ENCODE data around the gene CPT2. TPM values are rescaled to one million over a fixed set of nuclear protein-coding genes. Genes with fewer than 3 reads are reported as not detected.

Gene CPT2
- polyA plus RNA-seq (2013, experiment 1 of 2) = 13.9 TPM
- polyA plus RNA-seq (2013, experiment 2 of 2) = 14.2 TPM

DNA sequence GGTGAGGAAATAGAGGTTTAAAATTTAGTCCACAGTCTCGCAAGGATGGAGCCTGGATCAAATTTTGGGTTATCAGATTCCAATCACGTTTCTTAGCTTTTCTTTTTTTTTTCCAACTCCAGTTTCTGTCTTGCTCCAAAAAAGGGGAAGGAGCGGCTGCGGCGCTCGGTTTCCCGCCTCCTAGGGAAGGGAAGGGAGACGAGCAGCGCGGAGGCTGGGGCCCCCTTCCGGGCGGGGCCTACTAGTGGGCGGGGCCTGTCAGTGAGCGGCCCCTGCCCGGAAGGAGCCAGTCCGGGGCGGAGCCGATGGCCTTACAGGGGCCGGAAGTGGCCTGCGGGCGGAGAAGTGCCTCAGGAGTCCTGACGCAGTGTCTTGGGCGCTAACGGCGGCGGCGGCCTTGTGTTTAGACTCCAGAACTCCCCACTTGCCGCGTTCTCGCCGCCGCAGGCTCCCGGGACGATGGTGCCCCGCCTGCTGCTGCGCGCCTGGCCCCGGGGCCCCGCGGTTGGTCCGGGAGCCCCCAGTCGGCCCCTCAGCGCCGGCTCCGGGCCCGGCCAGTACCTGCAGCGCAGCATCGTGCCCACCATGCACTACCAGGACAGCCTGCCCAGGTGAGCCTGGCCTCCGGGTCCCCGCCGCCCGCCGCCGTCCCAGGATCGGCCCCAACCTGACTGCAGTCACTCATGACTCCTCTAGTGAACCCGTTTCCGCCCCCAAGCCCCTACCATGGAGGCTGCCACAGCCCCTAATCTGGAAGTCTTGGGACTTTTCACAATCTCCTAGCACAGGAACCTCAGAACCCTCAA lies at the start of gene CPT2:
Gene CPT2 (plus strand): TSS at position 340 of the 806 bp plus-strand sequence. CDS start 120 bp downstream, at position 460.
- Histone ChIP-seq H2BK120ac (ENCODE audit: low read depth, low read length) (no peak within 1 kb of the TSS), H3K79me1 (ENCODE audit: low read depth, low read length) (peaks cover 6% of the 10 kb centered on the region), H3K23ac (ENCODE audit: low read depth, low read length, poor library complexity) (peak within 1 kb of the TSS; percentile 87), H3K9ac (ENCODE audit: low read depth, low read length, poor library complexity) (peak within 1 kb of the TSS; percentile 98), H3K27me3 (ENCODE audit: control insufficient read depth in 3 of 3, insufficient read depth in 3 of 3, low read depth in 1 of 3, low read length in 3 of 3) (peaks cover 0 to 6% (median 0%) of the 10 kb centered on the region in 3 experiments), H3K36me3 (replicated peaks in 1 of 2; ENCODE audit: control insufficient read depth in 2 of 2, insufficient read depth in 2 of 2, low read length in 2 of 2) (peaks cover 4 to 12% of the 10 kb centered on the region in 2 donors), H2AK5ac (ENCODE audit: low read depth, low read length) (peak within 1 kb of the TSS; percentile 33), H2AFZ (ENCODE audit: low read length) (peak within 1 kb of the TSS; percentile 95), H3K9me3 (replicated peaks in 1 of 2; ENCODE audit: control insufficient read depth in 2 of 2, insufficient read depth in 1 of 2, low read depth in 1 of 2, low read length in 2 of 2) (no peaks in the 10 kb centered on the region), H2BK5ac (ENCODE audit: low read length) (peak within 1 kb of the TSS; percentile 83), H3K4me2 (ENCODE audit: insufficient read depth, low read length, poor library complexity, severe bottlenecking) (peak within 1 kb of the TSS; percentile 88), H4K8ac (ENCODE audit: low read depth, low read length) (no peak within 1 kb of the TSS), H3K27ac (replicated peaks; ENCODE audit: low read length) (no peak within 1 kb of the TSS), H2BK12ac (ENCODE audit: low read length) (no peak within 1 kb of the TSS), H2BK15ac (ENCODE audit: low read length) (no peak within 1 kb of the TSS), H3K4me1 (ENCODE audit: control insufficient read depth in 2 of 2, insufficient read depth in 1 of 2, low read depth in 1 of 2, low read length in 2 of 2) (peaks cover 5 to 12% of the 10 kb centered on the region in 2 donors), H3K14ac (ENCODE audit: low read length) (peak within 1 kb of the TSS; percentile 84), H4K91ac (ENCODE audit: low read depth, low read length, poor library complexity) (no peak within 1 kb of the TSS), H3K18ac (ENCODE audit: low read length) (peak within 1 kb of the TSS; percentile 98), H3K4ac (ENCODE audit: low read length) (no peak within 1 kb of the TSS), H3K4me3 (ENCODE audit: low read length in 2 of 2) (peak within 1 kb of the TSS; percentile 88 to 97)
- DNase-seq (ENCODE audit: low spot score) = peak; percentile 80
- WGBS, 2 donors (ENCODE audit: extremely low coverage in 2 of 2, insufficient read length in 2 of 2, insufficient replicate concordance in 1 of 2) = no CpG with 5 or more reads among the region's 57 CpGs

- no peaks in the 10 kb centered on the region for H3K79me1 ChIP-seq (ENCODE audit: low read depth, low read length)
- no CpG with 5 or more reads among the region's 4 CpGs for WGBS, 2 donors (ENCODE audit: extremely low coverage in 2 of 2, insufficient read length in 2 of 2, insufficient replicate concordance in 1 of 2)
- no peak overlapping the region for H3K18ac ChIP-seq (ENCODE audit: low read length)
- no peak overlapping the region for H3K14ac ChIP-seq (ENCODE audit: low read length)
- H2BK15ac ChIP-seq (ENCODE audit: low read length) = no peak overlapping the region
- no peak overlapping the region for H2BK120ac ChIP-seq (ENCODE audit: low read depth, low read length)
- no peak overlapping the region for H2BK5ac ChIP-seq (ENCODE audit: low read length)
- no peak overlapping the region for H3K4me3 ChIP-seq (ENCODE audit: low read length in 2 of 2)
- no peak overlapping the region for H3K4ac ChIP-seq (ENCODE audit: low read length)
- no peak overlapping the region for H2AK5ac ChIP-seq (ENCODE audit: low read depth, low read length)
- H3K27ac ChIP-seq (replicated peaks; ENCODE audit: low read length) = no peak overlapping the region
- DNase-seq (ENCODE audit: low spot score) = no peak
- H2AFZ ChIP-seq (ENCODE audit: low read length) = no peak overlapping the region
- H3K27me3 ChIP-seq (ENCODE audit: control insufficient read depth in 3 of 3, insufficient read depth in 3 of 3, low read depth in 1 of 3, low read length in 3 of 3) = peaks cover 0 to 16% (median 0%) of the 10 kb centered on the region in 3 experiments
- no peak overlapping the region for H3K4me2 ChIP-seq (ENCODE audit: insufficient read depth, low read length, poor library complexity, severe bottlenecking)
- H3K4me1 ChIP-seq (ENCODE audit: control insufficient read depth in 2 of 2, insufficient read depth in 1 of 2, low read depth in 1 of 2, low read length in 2 of 2) = peaks cover 0 to 6% of the 10 kb centered on the region in 2 donors
- no peak overlapping the region for H2BK12ac ChIP-seq (ENCODE audit: low read length)
- H3K9ac ChIP-seq (ENCODE audit: low read depth, low read length, poor library complexity) = no peak overlapping the region
- H4K91ac ChIP-seq (ENCODE audit: low read depth, low read length, poor library complexity) = no peak overlapping the region
- H3K23ac ChIP-seq (ENCODE audit: low read depth, low read length, poor library complexity) = no peak overlapping the region
- peaks cover 0 to 2% of the 10 kb centered on the region in 2 donors for H3K9me3 ChIP-seq (replicated peaks in 1 of 2; ENCODE audit: control insufficient read depth in 2 of 2, insufficient read depth in 1 of 2, low read depth in 1 of 2, low read length in 2 of 2)
- H3K36me3 ChIP-seq (replicated peaks in 1 of 2; ENCODE audit: control insufficient read depth in 2 of 2, insufficient read depth in 2 of 2, low read length in 2 of 2) = no peaks in the 10 kb centered on the region
- no peak overlapping the region for H4K8ac ChIP-seq (ENCODE audit: low read depth, low read length)
Observed at GRCh38 chr1:53147174-53147573, 49.5 kb upstream of the CPT2 start.

DNA sequence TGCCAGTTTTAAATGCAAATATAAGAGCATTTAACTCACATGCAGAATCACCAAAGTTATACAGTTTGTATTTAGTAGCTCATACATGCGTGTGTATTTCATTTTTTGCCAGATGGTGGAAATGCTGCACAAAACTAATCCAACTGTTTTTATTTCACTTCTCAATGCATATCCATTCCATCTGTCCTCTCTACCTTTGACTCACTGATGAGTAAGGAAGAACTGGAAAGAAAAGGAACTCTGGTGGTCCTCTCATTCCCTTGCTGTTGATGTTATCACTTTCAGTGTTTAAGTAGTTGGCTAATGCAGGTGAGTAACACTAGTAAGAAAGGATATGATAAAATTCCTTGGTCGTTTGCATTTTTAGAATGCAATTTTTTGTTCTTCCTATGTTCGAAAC lies 48.5 kb upstream of the CPT2 start:
- Histone ChIP-seq H2AK5ac (ENCODE audit: low read depth, low read length) (no peak overlapping the region), H3K27ac (replicated peaks; ENCODE audit: low read length) (no peak overlapping the region), H3K14ac (ENCODE audit: low read length) (no peak overlapping the region), H3K4ac (ENCODE audit: low read length) (no peak overlapping the region), H2BK120ac (ENCODE audit: low read depth, low read length) (no peak overlapping the region), H2AFZ (ENCODE audit: low read length) (no peak overlapping the region), H4K8ac (ENCODE audit: low read depth, low read length) (no peak overlapping the region), H2BK12ac (ENCODE audit: low read length) (no peak overlapping the region), H3K27me3 (ENCODE audit: control insufficient read depth in 3 of 3, insufficient read depth in 3 of 3, low read depth in 1 of 3, low read length in 3 of 3) (peaks cover 0 to 16% (median 0%) of the 10 kb centered on the region in 3 experiments), H4K91ac (ENCODE audit: low read depth, low read length, poor library complexity) (no peak overlapping the region), H2BK15ac (ENCODE audit: low read length) (no peak overlapping the region), H3K36me3 (replicated peaks in 1 of 2; ENCODE audit: control insufficient read depth in 2 of 2, insufficient read depth in 2 of 2, low read length in 2 of 2) (no peaks in the 10 kb centered on the region), H3K4me1 (ENCODE audit: control insufficient read depth in 2 of 2, insufficient read depth in 1 of 2, low read depth in 1 of 2, low read length in 2 of 2) (peaks cover 0 to 6% of the 10 kb centered on the region in 2 donors), H3K4me3 (ENCODE audit: low read length in 2 of 2) (no peak overlapping the region), H3K23ac (ENCODE audit: low read depth, low read length, poor library complexity) (no peak overlapping the region), H3K9ac (ENCODE audit: low read depth, low read length, poor library complexity) (no peak overlapping the region), H3K79me1 (ENCODE audit: low read depth, low read length) (no peaks in the 10 kb centered on the region), H3K18ac (ENCODE audit: low read length) (no peak overlapping the region), H3K9me3 (replicated peaks in 1 of 2; ENCODE audit: control insufficient read depth in 2 of 2, insufficient read depth in 1 of 2, low read depth in 1 of 2, low read length in 2 of 2) (peaks cover 0 to 2% of the 10 kb centered on the region in 2 donors), H3K4me2 (ENCODE audit: insufficient read depth, low read length, poor library complexity, severe bottlenecking) (no peak overlapping the region), H2BK5ac (ENCODE audit: low read length) (no peak overlapping the region)
- no CpG with 5 or more reads among the region's 3 CpGs for WGBS, 2 donors (ENCODE audit: extremely low coverage in 2 of 2, insufficient read length in 2 of 2, insufficient replicate concordance in 1 of 2)
- no peak for DNase-seq (ENCODE audit: low spot score)

DNA sequence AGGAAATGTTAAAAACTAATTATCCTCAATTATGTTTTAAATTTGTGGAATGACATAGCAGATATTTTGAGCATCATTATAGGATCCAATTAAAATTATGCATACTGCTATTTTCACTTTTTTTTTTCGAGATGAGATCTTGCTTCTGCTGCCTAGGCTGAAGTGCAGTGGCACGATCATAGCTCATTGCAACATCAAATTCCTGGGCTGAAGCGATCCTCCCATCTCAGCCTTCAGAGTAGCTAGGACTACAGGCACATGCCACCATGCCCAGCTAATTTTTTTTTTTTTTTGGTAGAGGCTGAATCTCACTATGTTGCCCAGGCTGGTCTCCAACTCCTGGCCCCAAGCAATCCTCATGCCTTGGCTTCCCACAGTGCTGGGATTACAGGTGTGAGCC lies 42.9 kb upstream of the CPT2 start:
- no peak overlapping the region for H3K4ac ChIP-seq (ENCODE audit: low read length)
- H3K4me1 ChIP-seq (ENCODE audit: control insufficient read depth in 2 of 2, insufficient read depth in 1 of 2, low read depth in 1 of 2, low read length in 2 of 2) = no peaks in the 10 kb centered on the region
- no peak overlapping the region for H3K23ac ChIP-seq (ENCODE audit: low read depth, low read length, poor library complexity)
- no CpG with 5 or more reads among the region's 3 CpGs for WGBS, 2 donors (ENCODE audit: extremely low coverage in 2 of 2, insufficient read length in 2 of 2, insufficient replicate concordance in 1 of 2)
- no peak overlapping the region for H2BK5ac ChIP-seq (ENCODE audit: low read length)
- DNase-seq (ENCODE audit: low spot score) = no peak
- H3K18ac ChIP-seq (ENCODE audit: low read length) = no peak overlapping the region
- H3K27me3 ChIP-seq (ENCODE audit: control insufficient read depth in 3 of 3, insufficient read depth in 3 of 3, low read depth in 1 of 3, low read length in 3 of 3) = peaks cover 0 to 8% (median 0%) of the 10 kb centered on the region in 3 experiments
- no peak overlapping the region for H3K4me2 ChIP-seq (ENCODE audit: insufficient read depth, low read length, poor library complexity, severe bottlenecking)
- H3K27ac ChIP-seq (replicated peaks; ENCODE audit: low read length) = no peak overlapping the region
- no peak overlapping the region for H4K91ac ChIP-seq (ENCODE audit: low read depth, low read length, poor library complexity)
- no peaks in the 10 kb centered on the region for H3K79me1 ChIP-seq (ENCODE audit: low read depth, low read length)
- H3K36me3 ChIP-seq (replicated peaks in 1 of 2; ENCODE audit: control insufficient read depth in 2 of 2, insufficient read depth in 2 of 2, low read length in 2 of 2) = no peaks in the 10 kb centered on the region
- no peak overlapping the region for H2AK5ac ChIP-seq (ENCODE audit: low read depth, low read length)
- H4K8ac ChIP-seq (ENCODE audit: low read depth, low read length) = no peak overlapping the region
- peaks cover 0 to 2% of the 10 kb centered on the region in 2 donors for H3K9me3 ChIP-seq (replicated peaks in 1 of 2; ENCODE audit: control insufficient read depth in 2 of 2, insufficient read depth in 1 of 2, low read depth in 1 of 2, low read length in 2 of 2)
- no peak overlapping the region for H2BK15ac ChIP-seq (ENCODE audit: low read length)
- H2BK12ac ChIP-seq (ENCODE audit: low read length) = no peak overlapping the region
- H2AFZ ChIP-seq (ENCODE audit: low read length) = no peak overlapping the region
- no peak overlapping the region for H3K14ac ChIP-seq (ENCODE audit: low read length)
- H2BK120ac ChIP-seq (ENCODE audit: low read depth, low read length) = no peak overlapping the region
- H3K9ac ChIP-seq (ENCODE audit: low read depth, low read length, poor library complexity) = no peak overlapping the region
- no peak overlapping the region for H3K4me3 ChIP-seq (ENCODE audit: low read length in 2 of 2)
